SH-SY5Y (cell line): ENCODE results near the gene NR6A1.

Experiments used
- GATA2 ChIP-seq: IDR thresholded peaks from 2 replicates; pipeline ENCODE4 v1.6.1; 2011; ENCODE audit warnings: mild to moderate bottlenecking, low read depth, low read length
- GATA3 ChIP-seq: IDR thresholded peaks from 2 replicates; pipeline ENCODE4 v1.6.1; 2011; ENCODE audit warnings: low read depth, mild to moderate bottlenecking, low read length, moderate library complexity

DNA sequence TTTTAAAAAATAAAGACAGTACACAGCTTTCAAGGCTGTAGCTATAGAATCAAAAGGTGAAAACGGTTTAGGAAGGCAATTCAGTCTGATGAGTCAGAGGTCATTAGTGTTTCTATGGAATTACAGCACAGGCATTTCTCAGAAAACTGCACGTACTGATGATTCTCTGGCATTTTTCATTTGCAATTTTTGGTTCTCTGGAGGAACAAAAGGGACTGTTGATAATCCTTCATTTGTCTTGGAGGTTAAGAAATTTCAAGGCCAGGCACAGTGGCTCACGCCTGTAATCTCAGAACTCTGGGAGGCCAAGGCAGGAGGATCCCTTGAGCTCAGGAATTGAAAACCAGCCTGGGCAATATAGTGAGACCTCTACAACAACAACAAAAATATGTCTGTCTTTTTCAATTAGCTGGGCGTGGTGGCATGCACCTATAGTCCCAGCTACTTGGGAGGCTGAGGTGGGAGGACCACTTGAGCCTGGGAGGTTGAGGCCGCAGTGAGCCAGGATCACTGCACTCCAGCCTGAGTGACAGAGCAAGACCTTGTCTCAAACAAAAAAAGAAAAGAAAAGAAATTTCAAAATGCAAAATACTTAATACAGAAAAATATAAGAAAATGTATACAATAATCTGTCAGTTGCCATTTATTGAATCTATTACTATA is 27.3 kb downstream of the NR6A1 start:
- TF ChIP-seq GATA2, result no peak
- TF ChIP-seq GATA3, result no peak
